Glutamatergic neuron (in vitro differentiated cells): ENCODE results near the gene RERG. TPM values are rescaled to one million over a fixed set of nuclear protein-coding genes. Genes with fewer than 3 reads are reported as not detected.

Source experiments
- DNase-seq: peaks from one replicate; pipeline ENCODE4 v3.0.0; 2022
- H3K27ac Mint-ChIP-seq: one replicate; pipeline ENCODE4 v1.8.0; 2020; ENCODE audit warnings: mild to moderate bottlenecking, mixed read lengths, inconsistent platforms; ENCODE audit not compliant: unreplicated experiment
- H3K27me3 Mint-ChIP-seq: one replicate; pipeline ENCODE4 v1.8.0; 2020; ENCODE audit warnings: mild to moderate bottlenecking, moderate library complexity, mixed read lengths, inconsistent platforms; ENCODE audit not compliant: unreplicated experiment
- H3K36me3 Mint-ChIP-seq: one replicate; pipeline ENCODE4 v1.8.0; 2020; ENCODE audit warnings: mild to moderate bottlenecking, mixed read lengths, inconsistent platforms; ENCODE audit not compliant: unreplicated experiment
- H3K4me1 Mint-ChIP-seq: one replicate; pipeline ENCODE4 v1.8.0; 2020; ENCODE audit warnings: mild to moderate bottlenecking, low read depth, mixed read lengths, inconsistent platforms; ENCODE audit not compliant: unreplicated experiment
- H3K4me3 Mint-ChIP-seq: one replicate; pipeline ENCODE4 v1.8.0; 2020; ENCODE audit warnings: mild to moderate bottlenecking, mixed read lengths, inconsistent platforms; ENCODE audit not compliant: unreplicated experiment
- H3K9me3 Mint-ChIP-seq: one replicate; pipeline ENCODE4 v1.8.0; 2020; ENCODE audit warnings: mild to moderate bottlenecking, moderate library complexity, mixed read lengths, inconsistent platforms; ENCODE audit not compliant: unreplicated experiment
- CTCF ChIP-seq: fragments of 200-600 bp; sonication (generic); IDR thresholded peaks from one replicate; pipeline ENCODE4 v1.5.0; 2021; ENCODE audit not compliant: partially characterized antibody, unreplicated experiment
- total RNA-seq: library from RNA; stranded (reverse); fragmentation: NEBNext Ultra II Directional; extraction: Animal tissue kit (Norgen Biotek cat#: 25700); gene quantifications from one replicate; pipeline ENCODE4 v1.2.1, GENCODE V29; 2021; ENCODE audit not compliant: unreplicated experiment

Gene RERG
- total RNA-seq, 1 donor from 2014 or later = not detected

GRCh38 chr12:15243102-15243501 lies 21.9 kb upstream of the RERG start:
- no peak for DNase-seq
- Mint-ChIP-seq H3K4me3 (no peak overlapping the region), H3K27me3 (no peaks in the 10 kb centered on the region), H3K4me1 (no peaks in the 10 kb centered on the region), H3K27ac (no peak overlapping the region), H3K9me3 (peaks cover under 1% of the 10 kb centered on the region), H3K36me3 (no peaks in the 10 kb centered on the region)
- no peak for TF ChIP-seq CTCF

GRCh38 chr12:15240898-15241297 lies 19.7 kb upstream of the RERG start:
- Mint-ChIP-seq H3K27me3 (no peaks in the 10 kb centered on the region), H3K4me1 (no peaks in the 10 kb centered on the region), H3K36me3 (no peaks in the 10 kb centered on the region), H3K9me3 (no peaks in the 10 kb centered on the region), H3K4me3 (no peak overlapping the region), H3K27ac (no peak overlapping the region)
- TF ChIP-seq CTCF = no peak
- DNase-seq = no peak

DNA sequence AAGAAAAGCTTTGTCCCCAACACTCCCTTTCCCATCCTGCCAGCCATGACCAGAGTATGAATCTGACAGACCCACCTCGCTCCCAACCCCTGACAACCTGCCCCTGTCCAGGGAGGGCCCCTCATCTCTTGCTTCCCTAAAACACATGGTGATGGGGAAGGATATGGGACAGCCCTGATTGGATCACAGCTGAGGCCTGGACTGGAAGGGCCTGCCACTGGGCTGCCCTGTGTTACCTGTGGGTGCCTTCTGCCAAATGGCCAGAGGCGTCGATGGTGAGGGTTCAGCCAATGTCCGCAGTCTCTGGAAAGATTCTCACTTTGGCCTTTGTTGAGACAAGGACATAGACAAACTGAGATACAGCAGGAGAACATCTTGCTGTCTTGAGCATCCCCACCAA lies 13.3 kb upstream of the RERG start:
- H3K4me3 Mint-ChIP-seq = no peak overlapping the region
- DNase-seq = no peak
- H3K36me3 Mint-ChIP-seq = no peaks in the 10 kb centered on the region
- no peaks in the 10 kb centered on the region for H3K9me3 Mint-ChIP-seq
- no peak overlapping the region for H3K27ac Mint-ChIP-seq
- no peak for TF ChIP-seq CTCF
- H3K4me1 Mint-ChIP-seq = no peaks in the 10 kb centered on the region
- H3K27me3 Mint-ChIP-seq = no peaks in the 10 kb centered on the region

- H3K36me3 Mint-ChIP-seq = no peaks in the 10 kb centered on the region
- no peaks in the 10 kb centered on the region for H3K27me3 Mint-ChIP-seq
- TF ChIP-seq CTCF = no peak
- no peaks in the 10 kb centered on the region for H3K9me3 Mint-ChIP-seq
- no peak overlapping the region for H3K4me3 Mint-ChIP-seq
- H3K27ac Mint-ChIP-seq = no peak overlapping the region
- DNase-seq = no peak
- H3K4me1 Mint-ChIP-seq = no peaks in the 10 kb centered on the region
Observed at GRCh38 chr12:15234011-15234410, 12.8 kb upstream of the RERG start.

DNA sequence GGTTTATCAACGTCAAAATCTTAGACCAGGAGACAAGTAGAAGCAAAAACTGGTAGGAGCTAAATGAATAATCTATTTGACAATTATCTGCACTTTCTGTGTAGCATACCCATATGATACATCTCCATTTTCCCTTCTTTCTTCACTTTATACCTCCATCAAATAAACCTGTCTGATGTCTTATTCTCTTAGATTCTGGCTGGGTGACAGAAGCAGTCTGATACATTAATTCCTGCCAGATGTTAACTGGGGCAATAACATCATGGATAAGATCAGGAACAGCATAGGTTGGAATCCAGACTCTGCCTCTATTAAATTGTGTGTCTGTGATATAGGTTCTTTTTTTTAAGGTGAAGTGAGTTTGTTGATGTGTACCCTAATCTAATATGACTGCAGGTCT lies 11.7 kb upstream of the RERG start:
- H3K9me3 Mint-ChIP-seq = no peaks in the 10 kb centered on the region
- H3K4me3 Mint-ChIP-seq = no peak overlapping the region
- H3K36me3 Mint-ChIP-seq = no peaks in the 10 kb centered on the region
- TF ChIP-seq CTCF = no peak
- H3K4me1 Mint-ChIP-seq = no peaks in the 10 kb centered on the region
- no peaks in the 10 kb centered on the region for H3K27me3 Mint-ChIP-seq
- H3K27ac Mint-ChIP-seq = no peak overlapping the region
- no peak for DNase-seq
